ENCODE measurements around the gene GUK1.

GUK1 gene

DNA sequence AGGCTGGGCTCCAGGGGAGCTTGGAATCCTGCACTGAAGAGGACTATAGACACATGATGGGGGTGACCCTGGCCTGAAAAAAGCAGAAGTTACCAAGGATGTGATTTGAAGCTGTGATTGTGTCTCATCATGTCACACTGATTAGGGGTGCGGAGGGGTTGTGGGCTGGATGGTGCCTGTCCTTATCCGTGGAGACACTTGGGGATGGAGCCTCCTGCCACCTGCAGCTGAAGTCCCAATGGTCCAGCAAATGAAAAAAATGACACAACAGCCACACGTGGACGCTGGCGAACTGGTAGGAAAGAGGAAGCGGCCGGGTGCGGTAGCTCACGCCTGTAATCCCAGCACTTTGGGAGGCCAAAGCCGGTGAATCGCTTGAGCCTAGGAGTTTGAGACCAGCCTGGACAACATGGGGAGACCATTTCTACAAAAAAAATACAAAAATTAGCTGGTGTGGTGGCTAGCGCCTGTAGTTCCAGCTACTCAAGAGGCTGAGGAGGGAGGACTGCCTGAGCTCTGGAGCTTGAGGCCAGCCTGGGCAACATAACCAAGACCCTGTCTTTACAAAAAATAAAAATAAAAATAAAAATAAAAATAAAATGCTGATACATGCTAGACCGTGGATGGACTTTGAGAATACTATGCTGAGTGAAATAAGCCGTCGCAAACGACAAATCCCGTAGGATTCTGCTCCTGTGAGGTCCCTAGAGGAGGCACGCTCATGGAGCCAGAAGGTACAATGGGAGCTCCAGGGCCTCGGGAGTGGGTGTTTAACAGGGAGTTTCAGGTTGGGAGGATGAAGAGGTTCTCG, 24.7 kb downstream of the GUK1 start:
- DNase-seq: no peak

- DNase-seq: peak; percentile 100
These were observed 25.5 kb downstream of the GUK1 start, which contains the start of gene IBA57 for GRCh38 chr1:228165372-228166169. TSS of gene IBA57 (plus strand) at chr1:228165804. CDS start at chr1:228165817, 13 bp downstream.

GRCh38 chr1:228166170-228166936, 26.3 kb downstream of the GUK1 start:
- DNase-seq: peak; percentile 79

- no peak for DNase-seq
These were observed 28.6 kb downstream of the GUK1 start for GRCh38 chr1:228168563-228169270.

- DNase-seq: no peak
These were observed 29.3 kb downstream of the GUK1 start for GRCh38 chr1:228169345-228169744.

DNA sequence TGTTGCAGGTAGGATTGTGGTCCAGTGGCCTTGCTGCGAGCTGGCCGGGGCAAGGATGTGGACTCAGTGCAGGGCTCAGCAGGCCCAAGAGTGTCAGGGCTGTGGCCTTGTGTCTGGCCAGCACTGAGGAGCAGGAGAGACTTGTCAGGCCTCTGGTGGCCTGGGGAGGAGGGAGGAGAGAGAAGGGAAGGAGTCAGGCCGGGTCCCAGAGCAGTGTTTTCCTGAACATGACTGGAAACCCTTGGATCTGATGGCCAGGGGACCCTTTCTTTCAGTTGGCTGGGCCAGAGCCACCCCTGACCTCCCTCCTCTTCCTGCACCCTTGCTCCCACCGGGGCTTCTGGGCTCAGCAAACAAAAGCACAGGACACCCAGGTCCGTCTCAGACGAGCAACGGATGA, 30.6 kb downstream of the GUK1 start:
- no peak for DNase-seq

DNA sequence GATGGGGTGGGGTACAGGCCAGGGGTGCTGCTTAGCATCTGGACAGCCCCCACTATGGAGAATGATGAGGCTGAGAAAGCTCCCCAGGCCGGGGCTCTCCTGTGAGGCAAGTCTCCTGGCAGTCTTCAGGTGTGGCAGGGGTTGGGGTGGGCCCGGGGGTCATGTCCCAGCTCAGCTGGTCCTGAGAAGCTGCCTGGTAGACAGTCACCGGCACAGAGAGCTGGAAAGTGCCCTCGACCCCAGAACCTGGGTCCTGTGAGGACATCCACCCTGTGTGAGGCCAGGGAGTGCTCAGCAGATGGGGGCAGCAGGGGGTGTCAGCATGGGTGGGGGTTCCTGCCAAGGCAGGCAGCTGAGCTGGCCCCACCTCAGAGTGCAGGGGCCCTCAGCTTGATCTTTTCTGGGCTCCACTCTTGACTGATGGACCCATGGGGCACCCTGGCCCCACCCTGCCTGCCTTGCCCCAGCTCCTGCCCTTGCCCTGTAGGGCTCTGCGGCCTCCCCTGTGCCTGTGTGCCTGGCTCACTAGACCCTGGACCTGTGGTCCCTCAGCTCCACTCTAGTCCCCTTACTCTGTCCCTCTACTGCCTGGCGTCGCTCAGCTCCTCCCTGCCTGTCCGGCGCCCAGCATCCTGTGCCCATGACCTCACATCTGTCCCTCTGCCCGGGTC, 31.3 kb downstream of the GUK1 start:
- DNase-seq: no peak

- DNase-seq: no peak
These were observed 32.8 kb downstream of the GUK1 start for GRCh38 chr1:228172591-228173527.

GRCh38 chr1:228173528-228174481, 33.7 kb downstream of the GUK1 start:
- peak; percentile 42 for DNase-seq

- peak; percentile 55 for DNase-seq
These were observed 34.6 kb downstream of the GUK1 start for GRCh38 chr1:228174482-228175315.

DNA sequence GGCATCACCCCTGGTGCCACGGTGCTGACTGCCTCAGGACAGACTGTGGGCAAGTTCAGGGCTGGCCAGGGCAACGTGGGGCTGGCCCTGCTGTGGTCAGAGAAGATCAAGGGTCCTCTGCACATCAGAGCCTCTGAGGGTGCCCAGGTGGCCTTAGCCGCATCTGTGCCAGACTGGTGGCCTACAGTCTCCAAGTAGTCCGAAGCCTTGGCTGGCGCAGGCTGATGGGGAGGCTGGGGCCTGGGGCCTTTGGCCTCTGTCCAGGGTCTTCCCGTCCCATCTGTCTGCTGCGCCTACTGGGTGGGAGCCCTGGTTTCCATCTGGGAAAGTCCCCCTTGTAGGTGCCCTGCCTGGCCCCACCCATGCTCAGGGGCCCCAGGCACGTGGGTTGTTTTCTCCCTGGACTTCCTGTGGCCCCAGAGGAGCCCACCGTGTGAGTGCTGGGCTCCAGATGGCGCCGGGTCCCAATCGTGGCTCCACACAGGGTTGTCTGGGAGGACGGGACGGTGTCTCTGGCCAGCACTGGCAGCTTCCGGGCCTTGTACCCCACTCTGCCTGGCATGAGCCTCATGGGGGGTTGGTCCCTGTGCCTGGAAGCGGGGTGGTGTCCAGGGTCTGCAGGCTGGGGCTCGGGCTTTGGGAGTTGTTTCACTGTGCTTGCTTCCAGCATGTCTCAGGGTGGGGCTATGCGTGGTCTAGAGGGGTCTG, 35.4 kb downstream of the GUK1 start:
- no peak for DNase-seq

DNA sequence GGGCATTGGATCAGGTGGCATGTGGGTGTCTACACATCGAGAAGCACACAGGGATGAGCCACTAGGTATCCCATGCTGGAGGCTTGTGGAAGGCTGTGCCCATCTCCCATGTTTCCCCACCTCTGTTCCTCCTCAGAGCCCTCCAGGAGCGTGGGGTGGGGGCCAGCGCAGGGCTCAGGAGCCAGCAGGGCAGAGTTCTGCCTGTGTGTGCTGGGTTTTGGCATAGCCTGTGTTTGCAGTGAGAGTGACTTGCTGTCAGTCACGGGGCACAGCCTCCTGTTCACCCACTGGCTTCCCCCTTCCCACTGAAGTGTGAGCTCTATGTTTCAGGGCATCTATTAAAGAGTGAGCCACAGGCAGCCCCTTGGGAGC, 35.9 kb downstream of the GUK1 start:
- DNase-seq: no peak

DNA sequence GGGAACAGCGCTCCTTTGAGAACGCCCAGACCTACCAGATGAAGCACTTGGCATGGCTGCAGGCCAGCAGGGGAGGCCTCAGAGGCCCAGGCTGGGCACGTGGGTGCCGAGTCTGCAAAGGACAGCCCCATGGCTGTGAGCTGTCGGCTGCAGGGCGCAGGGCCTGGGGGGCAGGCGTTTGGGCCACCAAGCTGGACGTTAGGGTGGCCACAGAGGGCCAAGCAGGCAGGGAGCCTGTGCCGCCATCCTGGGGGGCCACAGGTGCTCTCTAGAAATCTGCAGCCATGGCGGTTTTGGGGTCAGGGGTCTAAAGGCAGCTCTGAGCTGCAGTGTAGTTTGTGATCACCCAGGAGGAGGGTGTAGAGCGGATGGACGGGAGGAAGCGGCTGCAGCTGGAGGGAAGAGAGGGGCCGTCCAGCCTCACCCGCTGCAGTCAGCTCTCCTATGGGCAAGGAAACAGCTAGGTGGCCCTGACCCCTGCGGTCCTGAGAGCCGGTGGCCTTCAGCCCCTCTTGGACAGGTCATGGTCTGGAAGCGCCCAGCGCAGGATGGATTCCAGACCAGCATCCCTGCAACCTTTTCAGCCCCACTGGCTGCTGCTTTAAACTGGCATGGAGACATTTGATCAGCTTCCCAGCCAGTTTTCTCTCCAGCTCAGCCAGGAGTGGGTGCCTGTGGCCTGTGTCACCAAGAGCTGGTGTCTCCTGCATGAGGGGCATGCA, 36.5 kb downstream of the GUK1 start:
- DNase-seq: no peak

GRCh38 chr1:228177183-228177475, 37.0 kb downstream of the GUK1 start:
- DNase-seq: no peak

DNA sequence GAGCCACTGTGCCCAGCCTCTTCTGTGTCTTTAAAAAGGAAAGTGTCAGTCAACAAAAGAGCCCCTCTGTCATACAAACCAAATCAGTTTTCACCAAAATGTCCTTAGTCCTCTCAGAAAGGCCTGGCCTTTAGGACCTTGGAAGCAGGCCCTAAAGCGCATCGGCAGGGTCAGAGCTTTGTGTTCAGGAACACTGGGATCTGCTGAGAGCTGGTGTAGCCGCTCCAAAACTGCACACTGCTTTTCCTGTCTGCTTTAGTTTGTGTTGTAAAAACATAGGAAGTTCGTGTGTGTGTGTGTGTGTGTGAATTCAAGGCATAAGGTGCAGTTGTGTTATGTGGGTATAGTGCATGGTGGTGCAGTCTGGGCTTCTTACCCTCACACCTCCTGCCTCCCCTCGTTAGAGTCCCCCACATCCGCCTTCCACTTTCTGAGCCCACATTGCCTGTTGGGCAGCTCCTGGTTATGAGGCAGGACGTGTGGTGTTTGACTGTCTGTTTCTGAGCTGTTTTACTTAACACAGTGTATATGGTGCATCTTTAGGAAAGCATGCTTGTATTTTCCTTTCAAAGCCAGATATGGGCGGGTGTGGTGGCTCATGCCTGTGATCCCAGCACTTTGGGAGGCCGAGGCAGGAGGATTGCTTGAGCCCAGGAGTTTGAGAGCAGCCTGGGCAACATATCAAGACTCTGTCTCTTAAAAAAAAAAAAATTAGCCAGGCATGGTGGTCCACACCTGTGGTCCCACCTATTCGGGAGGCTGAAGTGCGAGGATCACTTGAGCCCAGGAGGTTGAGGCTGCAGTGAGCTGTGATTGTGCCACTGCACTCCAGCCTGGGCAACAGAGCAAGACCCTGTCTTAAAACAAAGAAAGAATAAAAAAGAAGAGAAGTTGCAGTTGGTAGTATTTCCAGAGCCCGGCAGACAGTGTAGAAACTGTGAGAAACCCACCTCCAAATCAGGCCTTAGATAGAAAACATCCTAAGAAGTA, 37.9 kb downstream of the GUK1 start:
- DNase-seq: no peak
